GM12878 (cell line): ENCODE data around the gene CACUL1. TPM values are rescaled to one million over a fixed set of nuclear protein-coding genes. Genes with fewer than 3 reads are reported as not detected.
A peak's percentile ranks its signal among the peaks of the same experiment; 100 is the strongest.

Source experiments
- ATAC-seq: fragments of 200-7000 bp; cut with Tn5 transposase; 3 replicates; pipeline ENCODE4 v1.9.1; 2020; ENCODE audit warnings: mild to moderate bottlenecking, moderate library complexity
- BruUV-seq: library from RNA; stranded (reverse); fragments of 400-500 nt; replicated peaks from 2 replicates; lab custom pipeline; 2021; lab: Mats Ljungman, UMichigan
- CTCF ChIA-PET: fragments of 300-600 bp; sonication (Branson Sonifier 250); formaldehyde crosslinking; extraction: SDS; loops from one replicate; lab custom pipeline; 2021; ENCODE audit warnings: inconsistent platforms; lab: Yijun Ruan, JAX
- POLR2A ChIA-PET: fragments of 350-600 bp; formaldehyde crosslinking; extraction: SDS; loops from one replicate; lab custom pipeline; 2021; ENCODE audit warnings: inconsistent platforms; lab: Charles Lee
- RAD21 ChIA-PET: fragments of 300-600 bp; sonication (Branson Sonifier 250); formaldehyde crosslinking; loops from one replicate; lab custom pipeline; 2023; ENCODE audit warnings: antibody characterized with exemption; ENCODE audit not compliant: unreplicated experiment; lab: Charles Lee
- SMC1A ChIA-PET: fragments of 300-600 bp; sonication (Branson Sonifier 250); formaldehyde crosslinking; loops from one replicate; lab custom pipeline; 2023; ENCODE audit not compliant: unreplicated experiment, uncharacterized antibody; lab: Charles Lee
- DNase-seq: peaks from one replicate; pipeline ENCODE4 v3.0.0-alpha.2; 2011; ENCODE audit warnings: low read depth, low spot score
- FAIRE-seq: peaks from 3 replicates; lab custom pipeline; 2011; peaks lifted over from hg19 to GRCh38; lab: Jason Lieb, UNC
- H2AFZ ChIP-seq: 2 replicates; pipeline ENCODE4 v1.6.0; 2011; ENCODE audit warnings: low read depth, low read length, control low read depth; ENCODE audit not compliant: control insufficient read depth
- H3K27ac ChIP-seq: 2 replicates; pipeline ENCODE4 v1.5.1; 2011; ENCODE audit warnings: control low read depth; ENCODE audit not compliant: control insufficient read depth, insufficient read depth
- H3K27me3 ChIP-seq, 2 experiments: replicated peaks in 1 of 2; 2 replicates each; pipeline versions ENCODE4 v1.6.0 to v1.6.1; 2011; ENCODE audit warnings: low read length in 1 of 2; ENCODE audit not compliant: control insufficient read depth in 2 of 2, insufficient read depth in 2 of 2
- H3K36me3 ChIP-seq, 2 experiments: 2 replicates each; pipeline ENCODE4 v1.5.1; 2011; ENCODE audit warnings: low read length in 1 of 2; ENCODE audit not compliant: control insufficient read depth in 2 of 2, insufficient read depth in 2 of 2
- H3K4me1 ChIP-seq: 2 replicates; pipeline ENCODE4 v1.6.1; 2011; ENCODE audit warnings: mild to moderate bottlenecking, low read length, moderate library complexity, mixed read lengths; ENCODE audit not compliant: control insufficient read depth, insufficient read depth
- H3K4me2 ChIP-seq: 2 replicates; pipeline ENCODE4 v1.6.0; 2011; ENCODE audit warnings: control low read depth; ENCODE audit not compliant: control insufficient read depth, insufficient read depth
- H3K4me3 ChIP-seq: fragments of 200-600 bp; sonication (generic); 2 replicates; pipeline ENCODE4 v1.5.1; 2016
- H3K79me2 ChIP-seq: 2 replicates; pipeline ENCODE4 v1.6.0; 2011; ENCODE audit warnings: low read length; ENCODE audit not compliant: control insufficient read depth, insufficient read depth
- H3K9ac ChIP-seq: 2 replicates; pipeline ENCODE4 v1.8.0; 2011; ENCODE audit warnings: low read length, control low read depth, mixed read lengths; ENCODE audit not compliant: control insufficient read depth, insufficient read depth
- H3K9me3 ChIP-seq: replicated peaks from 3 replicates; pipeline ENCODE4 v1.5.1; 2011; ENCODE audit warnings: mild to moderate bottlenecking, low read length; ENCODE audit not compliant: control insufficient read depth, insufficient read depth
- H4K20me1 ChIP-seq: 2 replicates; pipeline ENCODE4 v1.6.0; 2011; ENCODE audit not compliant: control insufficient read depth, insufficient read depth
- EED ChIP-seq: sonication (generic); IDR thresholded peaks from 2 replicates; pipeline ENCODE4 v1.6.1; 2016; ENCODE audit warnings: antibody characterized with exemption, low read depth
- EP300 ChIP-seq, 2 experiments: fragments of 150-350 bp in 1 of 2; IDR thresholded peaks; 2 replicates each; pipeline ENCODE4 v1.6.1; 2011 to 2012; ENCODE audit warnings: low read depth in 2 of 2, low read length in 2 of 2, borderline replicate concordance in 1 of 2, improper control_type of control experiment in 1 of 2, inconsistent platforms in 1 of 2; ENCODE audit not compliant: control insufficient read depth in 1 of 2
- FOXM1 ChIP-seq: IDR thresholded peaks from 2 replicates; pipeline ENCODE4 v1.6.1; 2012; ENCODE audit warnings: low read depth, mild to moderate bottlenecking, inconsistent platforms, low read length, moderate library complexity
- GABPA ChIP-seq: IDR thresholded peaks from 2 replicates; pipeline ENCODE4 v1.6.1; 2014; ENCODE audit warnings: antibody characterized with exemption, low read depth, mild to moderate bottlenecking, inconsistent platforms
- KAT2A ChIP-seq: conservative IDR thresholded peaks from 2 replicates; pipeline ENCODE4 v1.6.1; 2011; ENCODE audit warnings: low read depth, low read length; ENCODE audit not compliant: control insufficient read depth
- NRF1 ChIP-seq: conservative IDR thresholded peaks from 2 replicates; pipeline ENCODE4 v1.6.1; 2011; ENCODE audit warnings: mild to moderate bottlenecking, low read depth, low read length, improper control_type of control experiment
- RB1 ChIP-seq: fragments of 450-650 bp; formaldehyde crosslinking; IDR thresholded peaks from 2 replicates; pipeline ENCODE4 v1.6.1; 2017; ENCODE audit warnings: mild to moderate bottlenecking, borderline replicate concordance
- WRNIP1 ChIP-seq: IDR thresholded peaks from 2 replicates; pipeline ENCODE4 v1.6.1; 2011; ENCODE audit warnings: low read depth, low read length, improper control_type of control experiment, borderline replicate concordance
- ZBTB40 ChIP-seq: fragments of 450-650 bp; IDR thresholded peaks from 2 replicates; pipeline ENCODE4 v1.6.1; 2016; ENCODE audit warnings: mild to moderate bottlenecking, moderate library complexity, borderline replicate concordance
- WGBS: methylation state at CpG from one replicate; pipeline ENCODE4 v1.1.6; 2016; ENCODE audit warnings: low lambda C conversion rate; ENCODE audit not compliant: insufficient replicate concordance, insufficient coverage; ENCODE audit errors: missing lambda C conversion rate; 5-methylcytosine and 5-hydroxymethylcytosine counted together
- in situ Hi-C: fragments of 300-500 bp; cut with MboI; formaldehyde crosslinking; loops from 9 replicates; pipeline ENCODE4 v1.14.3; 2018; ENCODE audit warnings: mixed read lengths
- intact Hi-C: fragments of 100-400 bp; cut with micrococcal nuclease; formaldehyde crosslinking; loops from one replicate; pipeline ENCODE4 v1.14.2; 2022; ENCODE audit not compliant: unreplicated experiment
- polyA plus RNA-seq, 11 experiments: library from polyadenylated mRNA; depleted of rRNA in 4 of 11; unstranded in 6 of 11; stranded (reverse) in 5 of 11; fragments of >200 nt; fragmentation: Nextera tagmentation in 4 of 11; fragmentation: Illumina TruSeq in 1 of 11; extraction: Ambion mirVana in 4 of 11; extraction: Trizol in 1 of 11; gene quantifications; 1 replicate in 1 of 11; 2 replicates in 10 of 11; pipeline versions ENCODE4 v1.2.1 to v1.2.3, GENCODE V29; 2011 to 2016; ENCODE audit warnings: inconsistent platforms in 2 of 11, missing spikeins in 2 of 11, low read depth in 1 of 11
- total RNA-seq, 4 experiments: library from RNA; depleted of rRNA in 3 of 4; stranded (reverse); fragments of >200 nt in 3 of 4; fragmentation: Illumina TruSeq in 1 of 4; extraction: Trizol in 1 of 4; gene quantifications; 2 replicates each; pipeline versions ENCODE4 v1.2.1 to v1.2.3, GENCODE V29; 2013 to 2021

Gene CACUL1
- total and polyA plus RNA-seq, 10 of the 15 experiments (the other 5 are each of a cell fraction or from before 2014, with no cell fraction given), result 7.4 to 23.2 (median 13.0) TPM

GRCh38 chr10:118729200-118729599, 25.6 kb downstream of the CACUL1 start:
- Histone ChIP-seq H2AFZ (no peak overlapping the region), H3K4me1 (peaks cover 23% of the 10 kb centered on the region), H3K79me2 (peaks cover 33% of the 10 kb centered on the region), H3K4me3 (no peak overlapping the region), H3K27ac (no peak overlapping the region; the same call in 1 of the 2 replicates), H3K36me3 (peaks cover 0 to 2% of the 10 kb centered on the region in 2 experiments; a peak in 3 of 4 replicates), H3K27me3 (no peaks in the 10 kb centered on the region), H3K9ac (no peak overlapping the region), H3K9me3 (no peaks in the 10 kb centered on the region), H4K20me1 (0 out of 2 replicates have a peak, but pooled peaks cover 3% of the 10 kb centered on the region)
- ChIA-PET RAD21 (interaction anchor here (0.7 to 1.3 kb wide), 2 partner anchors 23 to 26 kb away, joined by 3 read pairs; no protein-coding TSS in a partner anchor), CTCF (interaction anchor here (1.3 to 1.4 kb wide), 2 partner anchors 9 to 12 kb away, joined by 3 to 4 read pairs; no protein-coding TSS in a partner anchor), SMC1A (interaction anchor here (1.4 to 2.1 kb wide), 3 partner anchors 10 to 24 kb away, joined by 3 to 7 read pairs (median 5); no protein-coding TSS in a partner anchor), POLR2A (interaction anchor here (0.6 kb wide), 1 partner anchor 171 kb away, joined by 3 read pairs; no protein-coding TSS in a partner anchor)
- ATAC-seq (no peak), DNase-seq (no peak), FAIRE-seq (no peak)
- intact Hi-C loops, result no loop called here
- in situ Hi-C loops, result loop anchor here (5.0 kb wide), 1 partner anchor 162 kb away; no protein-coding TSS in a partner anchor
- 41% methylated on average over 3 of the region's 3 CpGs for WGBS
- no TSS peak for BruUV-seq
- TF ChIP-seq GABPA (no peak), WRNIP1 (no peak), EP300 (IDR thresholded peaks at IDR 0.05; ENCODE audit: borderline replicate concordance in 1 of 2, control insufficient read depth in 1 of 2, low read depth in 2 of 2, low read length in 2 of 2) (no peak), KAT2A (no peak), RB1 (no peak), EED (no peak), NRF1 (no peak), FOXM1 (no peak), ZBTB40 (peak; percentile 36; the same call in 1 of the 2 replicates)
- TF ChIP-seq, all 136 proteins: peak for 1
- peak overlapping the region; percentile 7; the same call in 1 of the 2 replicates for H3K4me2 ChIP-seq
